Thyroid gland (tissue), 4 donors: ENCODE data around the gene SHD.

Experiments used
- CTCF ChIP-seq, 6 experiments: fragments of 200-600 bp in 3 of 6; fragments of 450-650 bp in 3 of 6; sonication (generic) in 3 of 6; IDR thresholded peaks; one replicate each; pipeline ENCODE4 v1.5.1; 2016 to 2019; ENCODE audit warnings: antibody characterized with exemption in 6 of 6, mild to moderate bottlenecking in 2 of 6, inconsistent platforms in 1 of 6, moderate library complexity in 1 of 6
- POLR2A ChIP-seq, 2 donors: fragments of 450-650 bp; IDR thresholded peaks; one replicate each; pipeline ENCODE4 v1.6.1; 2017; ENCODE audit warnings: antibody characterized with exemption in 2 of 2, mild to moderate bottlenecking in 2 of 2, moderate library complexity in 1 of 2

GRCh38 chr19:4288091-4288777 lies 9.2 kb downstream of the SHD start:
- no peak for TF ChIP-seq CTCF (IDR thresholded peaks at IDR 0.05)
- no peak for TF ChIP-seq POLR2A (IDR thresholded peaks at IDR 0.05)
